DMS53 (cell line): ENCODE measurements around the gene PPP1CB.
"Not testable (repeated sequence)": the region's sequence is repeated elsewhere in the genome, so short reads cannot be mapped to it uniquely, and the experiment has no call there.

Experiments
- DNase-seq: peaks from one replicate; lab custom pipeline; 2025; lab: John Stamatoyannopoulos, UW

PPP1CB gene

GRCh38 chr2:28778392-28778791 lies 26.8 kb downstream of the PPP1CB start:
- DNase-seq, result no peak

GRCh38 chr2:28779001-28779400 lies 27.4 kb downstream of the PPP1CB start:
- DNase-seq, result no peak

GRCh38 chr2:28780496-28780895 lies 28.9 kb downstream of the PPP1CB start:
- peak; percentile 1 for DNase-seq

GRCh38 chr2:28782423-28782822 lies 30.8 kb downstream of the PPP1CB start:
- no peak for DNase-seq

- DNase-seq, result not testable (repeated sequence)
These were observed 32.9 kb downstream of the PPP1CB start for GRCh38 chr2:28784570-28784969.

GRCh38 chr2:28796620-28797019 lies 45.0 kb downstream of the PPP1CB start:
- DNase-seq, result no peak

- DNase-seq, result no peak
These were observed 50.1 kb downstream of the PPP1CB start for GRCh38 chr2:28801726-28802125.

- no peak for DNase-seq
These were observed 51.4 kb downstream of the PPP1CB start for GRCh38 chr2:28802975-28803429.

GRCh38 chr2:28809927-28810326 lies 58.3 kb downstream of the PPP1CB start:
- no peak for DNase-seq

- DNase-seq, result peak; percentile 93
These were observed 59.0 kb downstream of the PPP1CB start, which contains the start of gene SPDYA for GRCh38 chr2:28810384-28811285. TSS of gene SPDYA (plus strand) at chr2:28810834. CDS start at chr2:28816015, 5,181 bp downstream.

- DNase-seq, result no peak
These were observed 66.4 kb downstream of the PPP1CB start for GRCh38 chr2:28818053-28818452.

- peak; percentile 68 for DNase-seq
These were observed 69.8 kb downstream of the PPP1CB start for GRCh38 chr2:28821295-28821958.

GRCh38 chr2:28822036-28822435 lies 70.4 kb downstream of the PPP1CB start:
- no peak for DNase-seq

- no peak for DNase-seq
These were observed 72.6 kb downstream of the PPP1CB start for GRCh38 chr2:28824207-28824606.

- DNase-seq, result no peak
These were observed 73.2 kb downstream of the PPP1CB start for GRCh38 chr2:28824870-28825269.

- DNase-seq, result no peak
These were observed 76.8 kb downstream of the PPP1CB start for GRCh38 chr2:28828382-28828781.

GRCh38 chr2:28833740-28834470 lies 82.3 kb downstream of the PPP1CB start:
- no peak for DNase-seq

GRCh38 chr2:28835781-28836180 lies 84.2 kb downstream of the PPP1CB start:
- DNase-seq, result no peak

GRCh38 chr2:28838971-28839370 lies 87.3 kb downstream of the PPP1CB start:
- no peak for DNase-seq

- no peak for DNase-seq
These were observed 90.4 kb downstream of the PPP1CB start for GRCh38 chr2:28842042-28842441.
